Activated CD4-positive, alpha-beta T cell treated with anti-CD3 and anti-CD28 coated beads for 36 hours (primary cell): ENCODE results near the gene ZBTB14. TPM values are rescaled to one million over a fixed set of nuclear protein-coding genes. Genes with fewer than 3 reads are reported as not detected.

Source experiments
- ATAC-seq: fragments of 200-7000 bp; cut with Tn5 transposase; one replicate; pipeline ENCODE4 v1.10.0; 2021; ENCODE audit warnings: mild to moderate bottlenecking, moderate library complexity
- CTCF ChIA-PET: fragments of 350-600 bp; sonication (Branson Sonifier 250); formaldehyde crosslinking; loops from one replicate; lab custom pipeline; 2021; ENCODE audit warnings: antibody characterized with exemption; lab: Charles Lee
- POLR2A ChIA-PET: fragments of 350-600 bp; sonication (Branson Sonifier 250); formaldehyde crosslinking; loops from one replicate; lab custom pipeline; 2021; ENCODE audit warnings: antibody characterized with exemption, inconsistent platforms; lab: Charles Lee
- DNase-seq: peaks from one replicate; pipeline ENCODE4 v3.0.0-alpha.2; 2020
- H3K27ac Mint-ChIP-seq: one replicate; pipeline ENCODE4 v1.8.0; 2021; ENCODE audit warnings: mixed read lengths
- H3K27me3 Mint-ChIP-seq: one replicate; pipeline ENCODE4 v1.8.0; 2021; ENCODE audit warnings: mixed read lengths
- H3K36me3 Mint-ChIP-seq: one replicate; pipeline ENCODE4 v1.8.0; 2021; ENCODE audit warnings: low read depth, mixed read lengths
- H3K4me1 Mint-ChIP-seq: one replicate; pipeline ENCODE4 v1.8.0; 2021; ENCODE audit warnings: mixed read lengths
- H3K4me3 Mint-ChIP-seq: one replicate; pipeline ENCODE4 v1.8.0; 2021; ENCODE audit warnings: mild to moderate bottlenecking, moderate library complexity, mixed read lengths
- H3K9me3 Mint-ChIP-seq: one replicate; pipeline ENCODE4 v1.8.0; 2021; ENCODE audit warnings: low read depth, mixed read lengths
- intact Hi-C, 2 experiments: fragments of 100-400 bp; cut with DNase I in 1 of 2; cut with micrococcal nuclease in 1 of 2; formaldehyde crosslinking; loops; one replicate each; pipeline versions ENCODE4 v1.14.2 to v1.15.1; 2022 to 2024; cut with DNase I, micrococcal nuclease
- total RNA-seq, 2 experiments: library from RNA; stranded (reverse); gene quantifications; one replicate each; pipeline ENCODE4 v1.2.3, GENCODE V29; 2021

ZBTB14 gene, protein sequence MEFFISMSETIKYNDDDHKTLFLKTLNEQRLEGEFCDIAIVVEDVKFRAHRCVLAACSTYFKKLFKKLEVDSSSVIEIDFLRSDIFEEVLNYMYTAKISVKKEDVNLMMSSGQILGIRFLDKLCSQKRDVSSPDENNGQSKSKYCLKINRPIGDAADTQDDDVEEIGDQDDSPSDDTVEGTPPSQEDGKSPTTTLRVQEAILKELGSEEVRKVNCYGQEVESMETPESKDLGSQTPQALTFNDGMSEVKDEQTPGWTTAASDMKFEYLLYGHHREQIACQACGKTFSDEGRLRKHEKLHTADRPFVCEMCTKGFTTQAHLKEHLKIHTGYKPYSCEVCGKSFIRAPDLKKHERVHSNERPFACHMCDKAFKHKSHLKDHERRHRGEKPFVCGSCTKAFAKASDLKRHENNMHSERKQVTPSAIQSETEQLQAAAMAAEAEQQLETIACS
- total RNA-seq: 10 to 100 TPM; 20.9 to 23.4 TPM

DNA sequence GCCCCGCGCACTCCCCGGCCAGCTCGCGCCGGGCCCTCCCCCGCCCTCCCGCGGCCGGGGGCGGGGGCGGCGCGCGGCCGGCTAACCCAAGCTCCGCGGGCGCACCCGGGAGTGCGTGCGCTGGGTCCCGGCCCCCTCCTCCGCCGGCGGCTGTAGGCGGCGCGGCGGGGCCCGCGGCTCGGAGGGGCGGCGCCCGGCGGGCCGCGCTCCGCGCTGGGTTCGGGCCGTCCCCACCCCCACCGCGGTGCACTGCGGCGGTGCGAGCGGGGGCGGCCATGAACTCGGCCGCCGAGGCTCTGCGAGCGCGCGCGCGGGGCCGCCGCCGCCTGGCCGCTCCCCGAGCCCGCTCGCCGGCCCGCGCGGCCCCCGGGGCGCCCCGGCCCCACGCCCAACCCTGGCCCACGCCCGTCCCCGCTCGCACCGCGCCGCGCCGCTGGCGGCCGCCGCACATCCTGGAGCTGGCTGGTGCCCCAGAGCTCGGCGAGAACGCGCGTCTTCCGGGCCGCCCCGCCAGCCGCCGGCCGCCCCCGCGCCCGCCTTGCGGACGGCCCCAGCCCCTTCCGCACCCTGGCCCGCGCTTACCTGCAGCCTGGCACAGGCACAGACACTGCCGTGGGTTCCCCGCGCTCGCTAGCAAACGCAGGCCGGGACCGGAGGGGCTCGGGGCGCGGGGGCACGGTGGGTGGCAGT is at the start of gene ZBTB14:
TSS of gene ZBTB14 (minus strand) at position 496 of the 690 bp plus-strand sequence. CDS start 2,480 bp downstream, outside the sequence.
- CTCF ChIA-PET: interaction anchor here (1.8 to 2.1 kb wide), 2 partner anchors 58 kb away, joined by 7 to 14 read pairs; no protein-coding TSS in a partner anchor
- peak; percentile 80 for DNase-seq
- H3K27ac Mint-ChIP-seq: peak within 1 kb of the TSS; percentile 98
- H3K4me3 Mint-ChIP-seq: peak within 1 kb of the TSS; percentile 89
- no peaks in the 10 kb centered on the region for H3K27me3 Mint-ChIP-seq
- peaks cover 28% of the 10 kb centered on the region for H3K36me3 Mint-ChIP-seq
- no peaks in the 10 kb centered on the region for H3K9me3 Mint-ChIP-seq
- H3K4me1 Mint-ChIP-seq: peaks cover 37% of the 10 kb centered on the region
- POLR2A ChIA-PET: interaction anchor here (0.6 to 4.6 kb wide), 2 partner anchors 58 to 122 kb away, joined by 3 to 36 read pairs; no protein-coding TSS in a partner anchor
- ATAC-seq: peak; percentile 42
- intact Hi-C loops: loop anchor here in 1 of 2 experiments (1.0 to 10.0 kb wide), 4 partner anchors 247 to 1843 kb away; partner anchors contain the start of genes EPB41L3 and TGIF1

DNA sequence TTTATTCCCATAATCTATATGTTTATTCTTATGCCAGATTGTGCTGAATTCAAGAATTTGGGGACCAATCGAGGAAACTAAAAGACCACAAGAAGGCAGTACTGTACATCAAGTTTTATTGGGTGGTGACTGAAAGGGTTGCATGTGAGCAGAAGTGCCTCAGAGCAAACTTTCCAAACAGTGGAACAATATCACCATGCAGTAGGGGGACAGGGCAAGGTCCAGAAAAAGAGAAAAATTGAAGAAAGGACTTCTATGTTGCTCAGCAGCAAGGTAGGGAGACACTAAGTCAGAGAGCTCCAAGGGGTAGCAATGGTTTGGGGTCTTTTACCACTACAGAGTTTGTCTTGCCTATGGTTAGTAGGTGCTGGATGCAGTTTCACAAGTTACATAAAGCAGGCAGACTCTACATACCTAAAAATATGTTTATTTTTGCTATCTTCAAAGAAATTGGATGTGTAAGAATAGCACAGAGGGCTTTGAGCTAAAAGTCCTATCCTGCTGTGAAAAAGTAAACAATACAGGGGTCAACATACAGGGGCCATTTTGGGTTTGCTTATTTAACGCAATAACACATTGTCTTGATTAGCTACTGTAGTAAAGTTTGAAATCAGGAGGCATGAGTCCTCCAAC is 43.8 kb upstream of the ZBTB14 start:
- CTCF ChIA-PET: interaction anchor here (0.6 kb wide), 1 partner anchor 219 kb away, joined by 3 read pairs; no protein-coding TSS in a partner anchor
- ATAC-seq: no peak

GRCh38 chr18:5334456-5335075 is 39.0 kb upstream of the ZBTB14 start:
- no peak for DNase-seq
- Mint-ChIP-seq H3K9me3 (no peaks in the 10 kb centered on the region), H3K36me3 (no peaks in the 10 kb centered on the region), H3K4me1 (no peaks in the 10 kb centered on the region), H3K27me3 (no peaks in the 10 kb centered on the region), H3K4me3 (no peak overlapping the region), H3K27ac (no peak overlapping the region)
- ATAC-seq: no peak
- POLR2A ChIA-PET: no interaction called here
- intact Hi-C loops: no loop called here
- CTCF ChIA-PET: no interaction called here

More for the DNA sequence above, 43.8 kb upstream of the ZBTB14 start:
- Mint-ChIP-seq H3K36me3 (no peaks in the 10 kb centered on the region), H3K27ac (no peak overlapping the region), H3K9me3 (no peaks in the 10 kb centered on the region), H3K4me1 (no peaks in the 10 kb centered on the region), H3K4me3 (no peak overlapping the region), H3K27me3 (peaks cover 4% of the 10 kb centered on the region)
- POLR2A ChIA-PET: no interaction called here
- intact Hi-C loops: no loop called here
- no peak for DNase-seq

DNA sequence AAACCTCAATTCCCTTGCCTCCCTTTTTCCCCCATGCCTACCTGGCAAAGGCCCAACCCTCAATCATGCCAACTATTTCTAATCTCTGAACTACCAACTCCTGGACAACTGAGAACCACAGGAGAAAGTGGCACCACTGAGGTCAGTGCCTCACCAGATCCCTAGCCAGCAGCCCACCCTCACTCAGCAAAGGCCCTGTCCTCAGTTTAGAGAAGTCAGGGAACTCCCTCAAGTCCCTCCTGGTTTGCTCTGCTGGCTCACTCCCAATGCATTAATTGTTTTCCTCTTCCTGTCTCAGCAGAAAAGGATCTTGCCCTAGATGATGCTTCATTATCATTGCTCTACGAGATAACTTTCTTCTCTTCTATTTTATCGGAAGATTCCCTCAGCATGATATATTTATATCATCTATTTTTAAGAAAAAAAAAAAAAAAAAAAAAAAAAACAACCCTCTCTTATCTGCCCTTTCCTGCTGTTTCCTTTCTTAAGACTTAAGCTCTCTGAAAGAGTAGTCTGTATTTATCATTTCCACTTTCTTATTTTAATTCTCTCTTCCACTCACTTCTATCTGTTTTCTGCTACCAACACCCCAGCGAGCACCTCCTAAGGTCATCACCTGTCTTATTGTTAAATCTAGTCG is 22.7 kb upstream of the ZBTB14 start:
- no peak overlapping the region for H3K27ac Mint-ChIP-seq
- DNase-seq (no peak), ATAC-seq (no peak)
- no peak overlapping the region for H3K4me3 Mint-ChIP-seq
- CTCF ChIA-PET: interaction anchor here (0.8 kb wide), 1 partner anchor 48 kb away, joined by 3 read pairs; no protein-coding TSS in a partner anchor
- no peaks in the 10 kb centered on the region for H3K27me3 Mint-ChIP-seq
- peaks cover 23% of the 10 kb centered on the region for H3K36me3 Mint-ChIP-seq
- POLR2A ChIA-PET: no interaction called here
- peaks cover 4% of the 10 kb centered on the region for H3K9me3 Mint-ChIP-seq
- peaks cover 4% of the 10 kb centered on the region for H3K4me1 Mint-ChIP-seq
- intact Hi-C loops: no loop called here

DNA sequence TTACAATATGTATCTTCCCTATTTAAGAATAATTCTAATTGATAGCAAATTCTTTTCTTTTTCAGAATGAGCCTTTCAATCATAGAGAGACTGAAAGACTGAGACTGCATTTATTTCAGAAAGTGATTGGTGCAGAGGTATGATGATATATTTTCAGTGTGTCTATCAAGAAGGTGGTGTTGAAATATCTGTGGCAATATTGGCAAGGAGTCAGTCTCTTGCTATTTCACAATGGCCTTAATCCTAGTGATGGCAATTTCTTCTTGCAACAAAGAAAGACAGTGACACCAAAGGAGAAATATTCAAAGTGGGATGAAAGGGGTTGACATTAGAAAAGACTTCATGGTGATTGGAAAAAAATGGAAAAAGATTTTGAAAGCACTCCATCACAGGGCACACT is 21.7 kb upstream of the ZBTB14 start:
- no peaks in the 10 kb centered on the region for H3K27me3 Mint-ChIP-seq
- no peaks in the 10 kb centered on the region for H3K9me3 Mint-ChIP-seq
- H3K4me3 Mint-ChIP-seq: no peak overlapping the region
- peaks cover 15% of the 10 kb centered on the region for H3K36me3 Mint-ChIP-seq
- POLR2A ChIA-PET: no interaction called here
- DNase-seq: no peak
- intact Hi-C loops: no loop called here
- peaks cover 4% of the 10 kb centered on the region for H3K4me1 Mint-ChIP-seq
- H3K27ac Mint-ChIP-seq: no peak overlapping the region
- no peak for ATAC-seq
- CTCF ChIA-PET: no interaction called here

DNA sequence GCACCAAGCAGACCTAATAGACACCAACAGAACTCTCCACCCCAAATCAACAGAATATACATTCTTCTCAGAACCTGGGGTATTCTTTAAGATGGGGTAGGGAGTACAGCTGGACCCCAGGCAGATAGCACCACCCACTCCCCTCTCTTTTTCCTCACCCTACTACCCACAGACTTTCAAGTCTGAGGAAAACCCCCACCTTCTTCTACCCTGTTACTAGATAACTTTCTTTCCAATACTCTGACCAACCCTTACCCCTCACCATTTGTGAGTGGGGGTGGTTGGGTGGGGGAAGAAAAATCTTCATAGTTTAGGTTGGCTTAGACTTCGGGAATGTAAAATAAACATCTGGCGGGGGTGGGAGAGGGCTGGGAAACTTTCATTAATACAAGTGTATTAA is 20.3 kb upstream of the ZBTB14 start:
- CTCF ChIA-PET: no interaction called here
- peaks cover 8% of the 10 kb centered on the region for H3K36me3 Mint-ChIP-seq

DNA sequence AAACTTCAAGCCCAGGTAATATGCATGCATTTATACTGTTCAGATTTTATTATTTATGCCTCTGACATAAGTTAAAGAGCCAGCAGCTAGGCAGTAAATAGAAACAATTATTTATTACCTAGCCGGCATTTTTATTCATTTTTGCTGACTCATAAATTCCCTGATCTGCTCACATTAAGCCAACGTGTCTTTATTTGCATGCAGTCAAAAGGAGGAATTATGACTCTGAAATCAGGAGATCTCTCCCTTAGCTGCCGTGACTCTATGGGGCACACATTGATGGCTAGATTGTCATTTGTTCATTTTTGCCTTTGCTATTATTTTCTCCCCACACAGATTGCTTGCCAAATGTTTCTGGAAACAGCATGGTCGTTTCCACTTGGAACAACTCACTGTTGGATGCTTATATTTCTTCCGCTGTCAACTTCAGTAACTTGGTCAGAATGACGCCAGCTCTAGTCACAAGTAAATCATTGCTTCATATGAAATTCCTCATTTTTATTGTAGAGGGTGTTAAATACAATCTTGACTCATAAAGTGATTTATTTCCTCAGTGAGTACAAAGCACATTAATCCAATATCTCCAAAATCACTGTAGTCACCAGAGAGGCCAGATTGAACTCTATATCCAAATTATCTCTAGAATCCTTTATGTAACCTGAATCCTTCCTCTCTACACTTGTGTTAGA is 15.9 kb upstream of the ZBTB14 start:
- CTCF ChIA-PET: interaction anchor here (0.7 kb wide), 1 partner anchor 111 kb away, joined by 3 read pairs; no protein-coding TSS in a partner anchor
- Mint-ChIP-seq H3K27me3 (no peaks in the 10 kb centered on the region), H3K27ac (no peak overlapping the region), H3K4me3 (no peak overlapping the region), H3K4me1 (peaks cover 26% of the 10 kb centered on the region), H3K9me3 (no peaks in the 10 kb centered on the region), H3K36me3 (no peaks in the 10 kb centered on the region)
- no peak for ATAC-seq
- no peak for DNase-seq
- intact Hi-C loops: loop anchor here (2.0 to 5.0 kb wide), 3 partner anchors 15 to 321 kb away; no protein-coding TSS in a partner anchor
- POLR2A ChIA-PET: interaction anchor here (0.9 kb wide), 1 partner anchor 64 kb away, joined by 3 read pairs; no protein-coding TSS in a partner anchor

More for the DNA sequence above, 20.3 kb upstream of the ZBTB14 start:
- Mint-ChIP-seq H3K27ac (no peak overlapping the region), H3K27me3 (no peaks in the 10 kb centered on the region), H3K4me1 (peaks cover 10% of the 10 kb centered on the region), H3K9me3 (no peaks in the 10 kb centered on the region), H3K4me3 (no peak overlapping the region)
- DNase-seq: no peak
- POLR2A ChIA-PET: no interaction called here
- intact Hi-C loops: no loop called here
- ATAC-seq: no peak

GRCh38 chr18:5309888-5310470 is 14.5 kb upstream of the ZBTB14 start:
- Mint-ChIP-seq H3K27ac (peak overlapping the region; percentile 80), H3K4me3 (peak overlapping the region; percentile 66), H3K4me1 (peaks cover 22% of the 10 kb centered on the region), H3K36me3 (no peaks in the 10 kb centered on the region), H3K27me3 (no peaks in the 10 kb centered on the region), H3K9me3 (no peaks in the 10 kb centered on the region)
- DNase-seq (peak; percentile 56), ATAC-seq (peak; percentile 96)
- intact Hi-C loops: loop anchor here (1.0 to 5.0 kb wide), 4 partner anchors 13 to 322 kb away; no protein-coding TSS in a partner anchor
- POLR2A ChIA-PET: no interaction called here
- CTCF ChIA-PET: no interaction called here

DNA sequence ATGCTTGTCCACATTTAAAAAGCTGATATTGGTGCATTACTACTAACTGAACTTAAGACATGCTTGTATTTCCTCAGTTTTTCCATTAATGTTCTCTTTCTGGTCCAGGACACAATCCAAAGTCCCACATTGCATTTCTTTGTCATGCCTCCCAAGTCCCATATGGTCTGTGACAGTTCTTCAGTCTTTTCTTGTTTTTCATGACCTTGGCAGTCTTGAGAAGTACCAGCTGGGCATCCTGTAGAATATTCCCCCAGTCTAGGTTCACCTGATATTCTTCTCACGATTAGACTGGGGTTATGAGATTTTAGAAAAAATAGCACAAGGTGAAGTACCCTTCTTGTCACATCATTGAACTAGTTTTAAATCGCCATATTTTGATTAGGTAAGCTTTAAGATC is 10.3 kb upstream of the ZBTB14 start:
- ChIA-PET POLR2A (no interaction called here), CTCF (no interaction called here)
- DNase-seq: no peak
- Mint-ChIP-seq H3K4me1 (peaks cover 16% of the 10 kb centered on the region), H3K9me3 (no peaks in the 10 kb centered on the region), H3K4me3 (no peak overlapping the region), H3K27ac (no peak overlapping the region), H3K36me3 (no peaks in the 10 kb centered on the region), H3K27me3 (peaks cover 12% of the 10 kb centered on the region)
- intact Hi-C loops: no loop called here
- no peak for ATAC-seq

DNA sequence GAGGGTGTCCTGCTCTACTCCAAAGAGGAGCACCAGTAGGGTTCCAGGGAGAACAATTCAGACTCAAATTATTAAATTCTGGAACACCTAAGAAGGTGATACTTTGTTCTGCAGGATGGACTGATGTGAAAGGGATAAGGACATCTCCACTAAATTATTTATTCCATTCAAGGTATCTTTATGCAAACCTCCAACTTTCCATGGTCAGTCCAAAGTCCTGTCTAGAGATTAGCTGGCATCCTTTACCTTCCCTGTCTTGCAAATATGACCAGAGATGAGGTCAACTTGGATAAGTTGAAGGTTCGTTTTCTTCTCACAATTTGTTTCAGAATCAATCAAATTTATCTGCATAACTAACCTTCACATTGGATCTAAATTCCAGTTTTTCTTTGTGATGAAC is 8.7 kb upstream of the ZBTB14 start:
- ChIA-PET CTCF (interaction anchor here (1.4 kb wide), 1 partner anchor 21 kb away, joined by 5 read pairs; no protein-coding TSS in a partner anchor), POLR2A (no interaction called here)
- H3K4me1 Mint-ChIP-seq: peaks cover 3% of the 10 kb centered on the region
- H3K27me3 Mint-ChIP-seq: peaks cover 12% of the 10 kb centered on the region
- no peaks in the 10 kb centered on the region for H3K9me3 Mint-ChIP-seq
- no peak overlapping the region for H3K4me3 Mint-ChIP-seq
- ATAC-seq (no peak), DNase-seq (no peak)
- intact Hi-C loops: no loop called here
- no peak overlapping the region for H3K27ac Mint-ChIP-seq
- H3K36me3 Mint-ChIP-seq: no peaks in the 10 kb centered on the region
